22Rv1 (cell line): ENCODE data around the gene RPL22.

Source experiments
- CTCF ChIP-seq: fragments of 450-650 bp; IDR thresholded peaks from 2 replicates; pipeline ENCODE4 v1.5.1; 2017; ENCODE audit warnings: mild to moderate bottlenecking
- ZFX ChIP-seq: fragments of 450-650 bp; IDR thresholded peaks from 2 replicates; pipeline ENCODE4 v1.6.1; 2017; ENCODE audit warnings: antibody characterized with exemption, borderline replicate concordance

- TF ChIP-seq CTCF = no peak; the same call in 1 of the 2 replicates
- TF ChIP-seq ZFX = no peak
These were observed 15.8 kb downstream of the RPL22 start for GRCh38 chr1:6183520-6183989.
